ENCODE measurements around the gene PRKCA.

Gene PRKCA

DNA sequence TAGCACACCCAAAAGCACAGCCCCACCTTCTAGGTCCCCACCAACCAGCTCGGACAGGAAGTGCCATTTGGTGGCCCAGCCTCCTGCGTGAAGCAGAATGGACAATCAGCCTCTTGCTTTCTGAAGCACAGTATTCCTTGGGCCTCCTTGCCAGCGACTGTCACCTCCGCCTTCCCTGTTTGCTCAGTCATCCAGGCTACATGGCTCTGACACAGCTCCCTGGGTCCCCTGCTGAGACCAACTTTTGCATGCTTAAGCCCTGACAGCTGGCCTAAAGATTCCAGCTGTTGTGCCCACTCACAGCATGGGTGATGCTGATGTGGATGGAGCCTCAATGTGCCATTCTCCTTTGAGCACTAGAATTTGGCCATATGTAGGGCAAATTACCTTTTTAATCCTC lies 528.0 kb downstream of the PRKCA start:
- Histone ChIP-seq H3F3A (ENCODE audit: low read depth) (no peaks in the 10 kb centered on the region), H3K9me2 (replicated peaks; ENCODE audit: low read depth, low read length) (no peaks in the 10 kb centered on the region), H3K79me2 (ENCODE audit: insufficient read depth, low read length) (no peaks in the 10 kb centered on the region), H3K9me3 (ENCODE audit: insufficient read depth, low read depth, low read length) (no peaks in the 10 kb centered on the region), H3K27me3 (ENCODE audit: insufficient read depth, low read length, poor library complexity, severe bottlenecking) (no peaks in the 10 kb centered on the region), H3K4me3 (ENCODE audit: low read length, poor library complexity, severe bottlenecking) (no peak overlapping the region), H3K4me2 (ENCODE audit: low read depth, low read length, poor library complexity, severe bottlenecking) (no peak overlapping the region), H3K9ac (ENCODE audit: low read depth, low read length, poor library complexity, severe bottlenecking) (no peak overlapping the region), H2AFZ (ENCODE audit: low read length) (no peak overlapping the region), H3K4me1 (ENCODE audit: insufficient read depth, low read length, poor library complexity, severe bottlenecking) (no peaks in the 10 kb centered on the region), H3K36me3 (ENCODE audit: insufficient read depth, low read length) (no peaks in the 10 kb centered on the region), H4K20me1 (ENCODE audit: insufficient read depth, low read length, poor library complexity, severe bottlenecking) (no peaks in the 10 kb centered on the region)
- TF ChIP-seq EZH2phosphoT487 (IDR thresholded peaks at IDR 0.05; ENCODE audit: borderline replicate concordance) (no peak), CTCF (conservative IDR thresholded peaks at IDR 0.05; ENCODE audit: low read length) (no peak)

GRCh38 chr17:66831383-66832210 lies 529.2 kb downstream of the PRKCA start:
- Histone ChIP-seq H3K4me3 (ENCODE audit: low read length, poor library complexity, severe bottlenecking) (no peak overlapping the region), H3K9ac (ENCODE audit: low read depth, low read length, poor library complexity, severe bottlenecking) (no peak overlapping the region), H3K9me2 (replicated peaks; ENCODE audit: low read depth, low read length) (no peaks in the 10 kb centered on the region), H3K9me3 (ENCODE audit: insufficient read depth, low read depth, low read length) (no peaks in the 10 kb centered on the region), H3K79me2 (ENCODE audit: insufficient read depth, low read length) (no peaks in the 10 kb centered on the region), H3K4me1 (ENCODE audit: insufficient read depth, low read length, poor library complexity, severe bottlenecking) (no peaks in the 10 kb centered on the region), H3K36me3 (ENCODE audit: insufficient read depth, low read length) (no peaks in the 10 kb centered on the region), H3K27me3 (ENCODE audit: insufficient read depth, low read length, poor library complexity, severe bottlenecking) (no peaks in the 10 kb centered on the region), H3F3A (ENCODE audit: low read depth) (no peaks in the 10 kb centered on the region), H3K4me2 (ENCODE audit: low read depth, low read length, poor library complexity, severe bottlenecking) (no peak overlapping the region), H2AFZ (ENCODE audit: low read length) (no peak overlapping the region), H4K20me1 (ENCODE audit: insufficient read depth, low read length, poor library complexity, severe bottlenecking) (no peaks in the 10 kb centered on the region)
- TF ChIP-seq EZH2phosphoT487 (IDR thresholded peaks at IDR 0.05; ENCODE audit: borderline replicate concordance) = no peak
- no peak for TF ChIP-seq CTCF (conservative IDR thresholded peaks at IDR 0.05; ENCODE audit: low read length)

GRCh38 chr17:66833201-66833600 lies 530.8 kb downstream of the PRKCA start:
- H3K4me1 ChIP-seq (ENCODE audit: insufficient read depth, low read length, poor library complexity, severe bottlenecking) = no peaks in the 10 kb centered on the region
- no peaks in the 10 kb centered on the region for H3K9me2 ChIP-seq (replicated peaks; ENCODE audit: low read depth, low read length)
- H4K20me1 ChIP-seq (ENCODE audit: insufficient read depth, low read length, poor library complexity, severe bottlenecking) = no peaks in the 10 kb centered on the region
- H3K9me3 ChIP-seq (ENCODE audit: insufficient read depth, low read depth, low read length) = no peaks in the 10 kb centered on the region
- no peak overlapping the region for H3K4me2 ChIP-seq (ENCODE audit: low read depth, low read length, poor library complexity, severe bottlenecking)
- no peak overlapping the region for H3K4me3 ChIP-seq (ENCODE audit: low read length, poor library complexity, severe bottlenecking)
- TF ChIP-seq EZH2phosphoT487 (IDR thresholded peaks at IDR 0.05; ENCODE audit: borderline replicate concordance) (no peak), CTCF (conservative IDR thresholded peaks at IDR 0.05; ENCODE audit: low read length) (no peak)
- H2AFZ ChIP-seq (ENCODE audit: low read length) = no peak overlapping the region
- no peaks in the 10 kb centered on the region for H3F3A ChIP-seq (ENCODE audit: low read depth)
- H3K27me3 ChIP-seq (ENCODE audit: insufficient read depth, low read length, poor library complexity, severe bottlenecking) = no peaks in the 10 kb centered on the region
- no peaks in the 10 kb centered on the region for H3K36me3 ChIP-seq (ENCODE audit: insufficient read depth, low read length)
- H3K79me2 ChIP-seq (ENCODE audit: insufficient read depth, low read length) = no peaks in the 10 kb centered on the region
- H3K9ac ChIP-seq (ENCODE audit: low read depth, low read length, poor library complexity, severe bottlenecking) = no peak overlapping the region
